Endothelial cell of umbilical vein (primary cell): ENCODE measurements around the gene MARK3. TPM values are rescaled to one million over a fixed set of nuclear protein-coding genes. Genes with fewer than 3 reads are reported as not detected.

ENCODE experiments used
- BruUV-seq: library from RNA; stranded (reverse); fragments of 400-500 nt; replicated peaks from 2 replicates; lab custom pipeline; 2021; lab: Mats Ljungman, UMichigan
- CTCF ChIA-PET: fragments of 300-600, 350-600 bp; sonication (Branson Sonifier 250); formaldehyde crosslinking; loops from one replicate; lab custom pipeline; 2021; ENCODE audit warnings: antibody characterized with exemption, inconsistent platforms; lab: Charles Lee
- POLR2A ChIA-PET: fragments of 300-600, 350-600 bp; sonication (Branson Sonifier 250); formaldehyde crosslinking; loops from one replicate; lab custom pipeline; 2021; ENCODE audit warnings: antibody characterized with exemption, inconsistent platforms; lab: Charles Lee
- DNase-seq: peaks from one replicate; pipeline ENCODE4 v3.0.0-alpha.2; 2011; ENCODE audit warnings: low read depth, low spot score
- FAIRE-seq: peaks from 2 replicates; lab custom pipeline; 2011; peaks lifted over from hg19 to GRCh38; lab: Jason Lieb, UNC
- H2AFZ ChIP-seq: 2 replicates; pipeline ENCODE4 v1.6.0; 2012; ENCODE audit warnings: low read depth, low read length, control low read depth, inconsistent platforms
- H3K27ac ChIP-seq: 2 replicates; pipeline ENCODE4 v1.5.1; 2011; ENCODE audit warnings: low read depth, mild to moderate bottlenecking, control low read depth, low read length, moderate library complexity; ENCODE audit not compliant: insufficient read depth
- H3K27me3 ChIP-seq, 2 experiments: 2 replicates each; pipeline versions ENCODE4 v1.6.0 to v1.6.1; 2011; ENCODE audit warnings: low read length in 2 of 2, mixed read lengths in 1 of 2; ENCODE audit not compliant: control insufficient read depth in 2 of 2, insufficient read depth in 2 of 2
- H3K36me3 ChIP-seq, 2 experiments: 2 replicates in 1 of 2; 3 replicates in 1 of 2; pipeline ENCODE4 v1.5.1; 2011; ENCODE audit warnings: low read length in 2 of 2, mild to moderate bottlenecking in 1 of 2, moderate library complexity in 1 of 2; ENCODE audit not compliant: control insufficient read depth in 2 of 2, insufficient read depth in 2 of 2; ENCODE audit errors: extremely low read depth in 1 of 2
- H3K4me1 ChIP-seq: 3 replicates; pipeline ENCODE4 v1.5.1; 2011; ENCODE audit warnings: mild to moderate bottlenecking, low read length; ENCODE audit not compliant: control insufficient read depth, insufficient read depth; ENCODE audit errors: extremely low read depth
- H3K4me2 ChIP-seq: 2 replicates; pipeline ENCODE4 v1.6.1; 2011; ENCODE audit warnings: low read length, control low read depth, mixed read lengths; ENCODE audit not compliant: insufficient read depth
- H3K4me3 ChIP-seq, 3 experiments: fragments of 200-600 bp in 1 of 3; sonication (generic), shearing (Covaris generic) in 1 of 3; replicated peaks in 1 of 3; 2 replicates each; pipeline ENCODE4 v1.5.1; 2011 to 2016; ENCODE audit warnings: control low read depth in 3 of 3, low read length in 3 of 3, mild to moderate bottlenecking in 2 of 3, inconsistent platforms in 1 of 3, low read depth in 1 of 3, moderate library complexity in 1 of 3; ENCODE audit not compliant: insufficient read depth in 1 of 3
- H3K79me2 ChIP-seq: 2 replicates; pipeline ENCODE4 v1.6.0; 2012; ENCODE audit warnings: low read length, inconsistent platforms; ENCODE audit not compliant: control insufficient read depth, insufficient read depth
- H3K9ac ChIP-seq: replicated peaks from 2 replicates; pipeline ENCODE3; 2011; ENCODE audit warnings: low read length, control low read depth; ENCODE audit not compliant: insufficient read depth; ENCODE audit errors: extremely low read depth
- H3K9me1 ChIP-seq: replicated peaks from 3 replicates; pipeline ENCODE4 v1.6.0; 2011; ENCODE audit warnings: mild to moderate bottlenecking, low read length; ENCODE audit not compliant: control insufficient read depth, insufficient read depth; ENCODE audit errors: extremely low read depth
- H3K9me3 ChIP-seq: replicated peaks from 2 replicates; pipeline ENCODE4 v1.5.1; 2012; ENCODE audit warnings: low read length, inconsistent platforms; ENCODE audit not compliant: control insufficient read depth, insufficient read depth
- H4K20me1 ChIP-seq: replicated peaks from 2 replicates; pipeline ENCODE3; 2011; ENCODE audit warnings: mild to moderate bottlenecking, low read length; ENCODE audit not compliant: control insufficient read depth, insufficient read depth; ENCODE audit errors: extremely low read depth
- GATA2 ChIP-seq: IDR thresholded peaks from 2 replicates; pipeline ENCODE4 v1.7.0; 2011; ENCODE audit warnings: low read depth, mild to moderate bottlenecking, moderate library complexity, mixed read lengths, low read length; ENCODE audit not compliant: insufficient read length, insufficient read depth
- JUN ChIP-seq: IDR thresholded peaks from 2 replicates; pipeline ENCODE4 v1.6.1; 2011; ENCODE audit warnings: borderline replicate concordance, low read depth; ENCODE audit not compliant: insufficient read length, insufficient read depth
- POLR2AphosphoS5 ChIP-seq: IDR thresholded peaks from 2 replicates; pipeline ENCODE4 v1.6.1; 2012; ENCODE audit warnings: low read depth, mild to moderate bottlenecking, control low read depth, low read length, moderate library complexity; ENCODE audit not compliant: insufficient read depth
- dilution Hi-C: fragments of 300-500 bp; cut with MboI; formaldehyde crosslinking; loops from one replicate; pipeline ENCODE4 v1.15.0; 2019; ENCODE audit warnings: low sequenced_read_pairs; ENCODE audit not compliant: extremely low pct_ligation_motif_present
- intact Hi-C: fragments of 100-400 bp; cut with micrococcal nuclease; formaldehyde crosslinking; loops from one replicate; pipeline ENCODE4 v1.10.0; 2022
- polyA plus RNA-seq, 4 experiments: library from polyadenylated mRNA; depleted of rRNA in 3 of 4; stranded (reverse) in 3 of 4; unstranded in 1 of 4; fragments of >200 nt; gene quantifications; 2 replicates each; pipeline versions ENCODE4 v1.2.1 to v1.2.3, GENCODE V29; 2011 to 2012; ENCODE audit warnings: missing spikeins in 1 of 4
- total RNA-seq: library from RNA; stranded (reverse); gene quantifications from 2 replicates; pipeline ENCODE4 v1.2.3, GENCODE V29; 2021
- TF ChIP-seq, protein P1 (sequence below): IDR thresholded peaks from 2 replicates; pipeline ENCODE4 v1.6.1; 2011; ENCODE audit not compliant: insufficient read depth, insufficient read length
- TF ChIP-seq, protein P2 (sequence below), 2 donors: IDR thresholded peaks; 1 replicate in 1 of 2; 2 replicates in 1 of 2; pipeline ENCODE4 v1.5.1; 2011; ENCODE audit warnings: low read length in 2 of 2, mild to moderate bottlenecking in 2 of 2, moderate library complexity in 2 of 2, control low read depth in 1 of 2, inconsistent platforms in 1 of 2, low read depth in 1 of 2; ENCODE audit not compliant: insufficient read depth in 1 of 2; ENCODE audit errors: extremely low read depth in 1 of 2

MARK3 gene
- total and polyA plus RNA-seq, 2 donors (not counting 3 experiments of a cell fraction or from before 2014, with no cell fraction given): 46.6 to 96.1 TPM

DNA sequence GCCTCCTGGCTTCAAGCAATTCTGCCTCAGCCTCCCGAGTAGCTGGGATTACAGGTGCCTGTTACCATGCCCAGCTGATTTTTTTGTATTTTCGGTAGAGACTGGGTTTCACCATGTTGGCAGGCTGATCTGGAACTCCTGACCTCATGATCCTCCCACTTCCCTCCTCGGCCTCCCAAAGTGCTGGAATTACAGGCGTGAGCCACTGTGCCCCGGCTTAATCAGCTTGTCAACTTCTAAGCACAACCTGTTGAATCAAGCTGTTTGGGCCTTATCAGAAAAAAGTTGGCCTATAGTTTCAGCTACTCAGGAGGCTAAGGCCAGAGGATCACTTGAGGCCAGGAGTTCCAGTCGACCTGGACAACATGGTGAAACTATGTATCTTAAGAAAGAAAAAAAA, 7.9 kb downstream of the MARK3 start:
- Histone ChIP-seq H3K4me2 (no peak overlapping the region), H3K36me3 (no peaks in the 10 kb centered on the region), H3K9me3 (no peaks in the 10 kb centered on the region), H3K79me2 (peaks cover 94% of the 10 kb centered on the region), H3K4me3 (no peak overlapping the region), H3K27ac (no peak overlapping the region), H3K9ac (no peak overlapping the region), H3K27me3 (no peaks in the 10 kb centered on the region), H3K4me1 (peaks cover 31% of the 10 kb centered on the region), H3K9me1 (no peaks in the 10 kb centered on the region), H4K20me1 (peaks cover 25% of the 10 kb centered on the region), H2AFZ (no peak overlapping the region)
- no peak for TF ChIP-seq POLR2AphosphoS5
- TF ChIP-seq, protein P1, sequence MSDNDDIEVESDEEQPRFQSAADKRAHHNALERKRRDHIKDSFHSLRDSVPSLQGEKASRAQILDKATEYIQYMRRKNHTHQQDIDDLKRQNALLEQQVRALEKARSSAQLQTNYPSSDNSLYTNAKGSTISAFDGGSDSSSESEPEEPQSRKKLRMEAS: no peak
- FAIRE-seq (no peak), DNase-seq (no peak)
- BruUV-seq: no TSS peak
- POLR2A ChIA-PET: interaction anchor here (1.0 kb wide), 1 partner anchor 45 kb away, joined by 3 read pairs; no protein-coding TSS in a partner anchor
- CTCF ChIA-PET: interaction anchor here (0.7 to 2.8 kb wide), 12 partner anchors 10 to 67 kb away, joined by 3 to 21 read pairs (median 4); no protein-coding TSS in a partner anchor
- intact Hi-C loops: loop anchor here (5.0 kb wide), 1 partner anchor 96 kb away; no protein-coding TSS in a partner anchor
- dilution Hi-C loops: no loop called here

DNA sequence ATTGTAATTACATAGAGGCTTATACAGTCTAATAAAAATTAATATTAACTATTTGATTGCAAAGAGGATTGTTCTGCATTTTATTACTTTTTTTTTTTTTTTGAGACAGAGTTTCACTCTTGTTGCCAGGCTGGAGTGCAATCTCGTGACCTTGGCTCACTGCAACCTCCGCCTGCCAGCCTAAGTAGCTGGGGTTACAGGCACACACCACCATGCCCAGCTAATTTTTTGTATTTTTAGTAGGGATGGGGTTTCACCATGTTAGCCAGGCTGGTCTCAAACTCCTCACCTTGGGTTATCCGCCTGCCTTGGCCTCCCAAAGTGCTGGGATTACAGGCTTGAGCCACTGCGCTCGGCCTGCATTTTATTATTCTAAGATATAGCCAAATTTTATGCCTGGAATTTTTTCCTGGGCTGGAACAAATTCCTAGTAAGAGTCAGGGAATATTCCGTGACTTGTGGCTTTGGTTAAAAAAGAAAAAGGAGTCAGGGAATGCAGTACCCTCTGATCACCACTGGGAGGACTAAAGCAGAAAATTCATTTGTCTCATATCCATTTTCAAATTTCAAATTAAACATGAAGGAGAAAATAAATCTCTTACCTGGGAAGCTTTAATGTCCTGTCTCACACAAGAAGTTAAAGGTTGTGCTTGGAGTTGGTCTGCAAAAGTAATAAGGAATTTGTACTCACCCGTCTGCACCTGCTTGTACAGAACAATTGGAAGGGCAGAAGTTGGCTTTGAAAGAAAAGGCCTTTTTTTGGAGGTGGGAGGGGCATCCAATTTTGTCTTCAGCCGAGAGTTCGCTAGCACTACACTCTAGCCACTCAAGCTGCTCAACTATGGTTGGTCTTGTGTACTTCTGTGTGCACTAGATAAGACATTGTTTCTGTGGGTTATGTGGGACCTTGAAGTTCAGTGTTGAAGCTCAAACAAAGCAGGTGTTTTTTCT, 8.7 kb downstream of the MARK3 start:
- H3K4me2 ChIP-seq: no peak overlapping the region

More for the DNA sequence above, 8.7 kb downstream of the MARK3 start:
- peaks cover 33% of the 10 kb centered on the region for H3K4me1 ChIP-seq
- no peak overlapping the region for H3K4me3 ChIP-seq
- H3K27me3 ChIP-seq: no peaks in the 10 kb centered on the region
- POLR2A ChIA-PET: no interaction called here
- dilution Hi-C loops (no loop called here), intact Hi-C loops (loop anchor here (5.0 kb wide), 1 partner anchor 97 kb away; no protein-coding TSS in a partner anchor)
- H3K9me3 ChIP-seq: no peaks in the 10 kb centered on the region
- no peak overlapping the region for H2AFZ ChIP-seq
- DNase-seq: peak; percentile 38
- peaks cover 28% of the 10 kb centered on the region for H4K20me1 ChIP-seq
- FAIRE-seq: peak; percentile 84
- H3K27ac ChIP-seq: peak overlapping the region; percentile 7
- no peaks in the 10 kb centered on the region for H3K36me3 ChIP-seq
- H3K79me2 ChIP-seq: peaks cover 94% of the 10 kb centered on the region
- TF ChIP-seq GATA2 (no peak), JUN (no peak)
- TF ChIP-seq, protein P2, sequence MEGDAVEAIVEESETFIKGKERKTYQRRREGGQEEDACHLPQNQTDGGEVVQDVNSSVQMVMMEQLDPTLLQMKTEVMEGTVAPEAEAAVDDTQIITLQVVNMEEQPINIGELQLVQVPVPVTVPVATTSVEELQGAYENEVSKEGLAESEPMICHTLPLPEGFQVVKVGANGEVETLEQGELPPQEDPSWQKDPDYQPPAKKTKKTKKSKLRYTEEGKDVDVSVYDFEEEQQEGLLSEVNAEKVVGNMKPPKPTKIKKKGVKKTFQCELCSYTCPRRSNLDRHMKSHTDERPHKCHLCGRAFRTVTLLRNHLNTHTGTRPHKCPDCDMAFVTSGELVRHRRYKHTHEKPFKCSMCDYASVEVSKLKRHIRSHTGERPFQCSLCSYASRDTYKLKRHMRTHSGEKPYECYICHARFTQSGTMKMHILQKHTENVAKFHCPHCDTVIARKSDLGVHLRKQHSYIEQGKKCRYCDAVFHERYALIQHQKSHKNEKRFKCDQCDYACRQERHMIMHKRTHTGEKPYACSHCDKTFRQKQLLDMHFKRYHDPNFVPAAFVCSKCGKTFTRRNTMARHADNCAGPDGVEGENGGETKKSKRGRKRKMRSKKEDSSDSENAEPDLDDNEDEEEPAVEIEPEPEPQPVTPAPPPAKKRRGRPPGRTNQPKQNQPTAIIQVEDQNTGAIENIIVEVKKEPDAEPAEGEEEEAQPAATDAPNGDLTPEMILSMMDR (IDR thresholded peaks at IDR 0.05; ENCODE audit: extremely low read depth in 1 of 2, insufficient read depth in 1 of 2, low read depth in 1 of 2, low read length in 2 of 2): peak; percentile 49 to 57
- H3K9ac ChIP-seq: no peak overlapping the region
- BruUV-seq: no TSS peak
- no peaks in the 10 kb centered on the region for H3K9me1 ChIP-seq
- CTCF ChIA-PET: interaction anchor here (0.9 to 2.8 kb wide), 8 partner anchors 10 to 66 kb away, joined by 3 to 21 read pairs (median 6); no protein-coding TSS in a partner anchor
